Measurements from ENCODE around the gene NFIB.

DNA sequence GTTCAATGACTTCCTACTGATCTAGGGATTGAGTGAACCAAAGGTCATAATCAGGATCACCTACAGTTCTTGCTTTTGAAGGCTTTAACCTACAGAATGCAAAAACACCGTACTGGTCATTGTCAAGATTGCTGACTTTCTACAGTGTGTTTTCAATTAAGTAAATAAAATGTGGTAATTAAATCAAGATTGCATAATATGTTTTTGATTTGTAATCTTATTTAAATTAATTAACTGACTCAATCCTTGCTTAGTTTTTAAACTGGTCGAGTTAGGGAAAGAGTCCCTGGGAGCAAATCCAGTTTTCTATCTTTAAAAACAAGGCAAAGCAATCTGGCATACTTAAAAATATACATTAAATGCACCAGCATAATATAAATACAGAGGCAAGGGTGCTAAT, 125.9 kb downstream of the NFIB start:
- TF ChIP-seq, protein P1, sequence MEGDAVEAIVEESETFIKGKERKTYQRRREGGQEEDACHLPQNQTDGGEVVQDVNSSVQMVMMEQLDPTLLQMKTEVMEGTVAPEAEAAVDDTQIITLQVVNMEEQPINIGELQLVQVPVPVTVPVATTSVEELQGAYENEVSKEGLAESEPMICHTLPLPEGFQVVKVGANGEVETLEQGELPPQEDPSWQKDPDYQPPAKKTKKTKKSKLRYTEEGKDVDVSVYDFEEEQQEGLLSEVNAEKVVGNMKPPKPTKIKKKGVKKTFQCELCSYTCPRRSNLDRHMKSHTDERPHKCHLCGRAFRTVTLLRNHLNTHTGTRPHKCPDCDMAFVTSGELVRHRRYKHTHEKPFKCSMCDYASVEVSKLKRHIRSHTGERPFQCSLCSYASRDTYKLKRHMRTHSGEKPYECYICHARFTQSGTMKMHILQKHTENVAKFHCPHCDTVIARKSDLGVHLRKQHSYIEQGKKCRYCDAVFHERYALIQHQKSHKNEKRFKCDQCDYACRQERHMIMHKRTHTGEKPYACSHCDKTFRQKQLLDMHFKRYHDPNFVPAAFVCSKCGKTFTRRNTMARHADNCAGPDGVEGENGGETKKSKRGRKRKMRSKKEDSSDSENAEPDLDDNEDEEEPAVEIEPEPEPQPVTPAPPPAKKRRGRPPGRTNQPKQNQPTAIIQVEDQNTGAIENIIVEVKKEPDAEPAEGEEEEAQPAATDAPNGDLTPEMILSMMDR (conservative IDR thresholded peaks at IDR 0.05 in 1 of 2, IDR thresholded peaks at IDR 0.05 in 1 of 2; ENCODE audit: extremely low read depth in 1 of 2, insufficient read depth in 1 of 2, low read depth in 1 of 2, low read length in 2 of 2) = no peak
- no peak for TF ChIP-seq EZH2 (IDR thresholded peaks at IDR 0.05; ENCODE audit: borderline replicate concordance, low read length)

All from mammary epithelial cell (primary cell).